ENCODE results near the gene MEGF11. TPM values are rescaled to one million over a fixed set of nuclear protein-coding genes. Genes with fewer than 3 reads are reported as not detected.
"Not testable (repeated sequence)": the region's sequence is repeated elsewhere in the genome, so short reads cannot be mapped to it uniquely, and the experiment has no call there.

MEGF11 gene
- total RNA-seq, 1 donor from 2014 or later, result not detected

- ATAC-seq, result no peak
- no peak for DNase-seq (ENCODE audit: missing footprints)
- intact Hi-C loops (cut with DNase I), result loop anchor here (5.0 kb wide), 1 partner anchor 248 kb away; the partner anchor contains the start of gene SNAPC5
These were observed 3.9 kb downstream of the MEGF11 start for GRCh38 chr15:66249605-66250174.

GRCh38 chr15:66246937-66247336, 6.6 kb downstream of the MEGF11 start:
- ATAC-seq (no peak), DNase-seq (ENCODE audit: missing footprints) (no peak)
- intact Hi-C loops (cut with DNase I), result no loop called here

GRCh38 chr15:66245832-66246231, 7.7 kb downstream of the MEGF11 start:
- ATAC-seq; DNase-seq (ENCODE audit: missing footprints); intact Hi-C loops (cut with DNase I): not testable (repeated sequence)

- intact Hi-C loops (cut with DNase I), result no loop called here
These were observed 11.7 kb downstream of the MEGF11 start for GRCh38 chr15:66241908-66242285.

GRCh38 chr15:66241087-66241907, 12.3 kb downstream of the MEGF11 start:
- intact Hi-C loops (cut with DNase I), result no loop called here
- ATAC-seq (no peak), DNase-seq (ENCODE audit: missing footprints) (no peak)

More at GRCh38 chr15:66241908-66242285, 11.7 kb downstream of the MEGF11 start:
- no peak for DNase-seq (ENCODE audit: missing footprints)
- ATAC-seq, result no peak

- intact Hi-C loops (cut with DNase I), result no loop called here
- ATAC-seq, result no peak
- no peak for DNase-seq (ENCODE audit: missing footprints)
These were observed 13.2 kb downstream of the MEGF11 start for GRCh38 chr15:66240240-66240794.

GRCh38 chr15:66239514-66239913, 14.0 kb downstream of the MEGF11 start:
- no peak for DNase-seq (ENCODE audit: missing footprints)
- intact Hi-C loops (cut with DNase I), result no loop called here
- ATAC-seq, result no peak

- no peak for DNase-seq (ENCODE audit: missing footprints)
- ATAC-seq, result no peak
- intact Hi-C loops (cut with DNase I), result no loop called here
These were observed 15.2 kb downstream of the MEGF11 start for GRCh38 chr15:66238318-66238717.

GRCh38 chr15:66237513-66238235, 15.9 kb downstream of the MEGF11 start:
- ATAC-seq (no peak), DNase-seq (ENCODE audit: missing footprints) (no peak)
- intact Hi-C loops (cut with DNase I), result no loop called here

GRCh38 chr15:66236806-66237375, 16.7 kb downstream of the MEGF11 start:
- intact Hi-C loops (cut with DNase I), result no loop called here
- no peak for DNase-seq (ENCODE audit: missing footprints)

GRCh38 chr15:66235866-66236265, 17.7 kb downstream of the MEGF11 start:
- intact Hi-C loops (cut with DNase I), result no loop called here
- ATAC-seq (no peak), DNase-seq (ENCODE audit: missing footprints) (no peak)

More at GRCh38 chr15:66236806-66237375, 16.7 kb downstream of the MEGF11 start:
- ATAC-seq, result no peak

- intact Hi-C loops (cut with DNase I), result no loop called here
- ATAC-seq (no peak), DNase-seq (ENCODE audit: missing footprints) (no peak)
These were observed 18.8 kb downstream of the MEGF11 start for GRCh38 chr15:66234798-66235197.

GRCh38 chr15:66233487-66234415, 19.8 kb downstream of the MEGF11 start:
- intact Hi-C loops (cut with DNase I), result no loop called here
- DNase-seq (ENCODE audit: missing footprints), result no peak
- no peak for ATAC-seq

- DNase-seq (ENCODE audit: missing footprints) (no peak), ATAC-seq (no peak)
- intact Hi-C loops (cut with DNase I), result no loop called here
These were observed 21.3 kb downstream of the MEGF11 start for GRCh38 chr15:66232267-66232625.

- DNase-seq (ENCODE audit: missing footprints), result no peak
- intact Hi-C loops (cut with DNase I), result no loop called here
- no peak for ATAC-seq
These were observed 21.9 kb downstream of the MEGF11 start for GRCh38 chr15:66231394-66232266.

- DNase-seq (ENCODE audit: missing footprints), result no peak
- intact Hi-C loops (cut with DNase I), result no loop called here
- no peak for ATAC-seq
These were observed 23.6 kb downstream of the MEGF11 start for GRCh38 chr15:66229790-66230465.

Data from Right ventricle myocardium inferior (tissue), 1 donor.